GM18867 (cell line): ENCODE measurements around the gene CRACR2A.

Source experiments
- ATAC-seq: cut with Tn5 transposase; IDR thresholded peaks from one replicate; pipeline ENCODE4 v1.9.1; 2021; ENCODE audit warnings: mild to moderate bottlenecking, moderate library complexity; ENCODE audit not compliant: unreplicated experiment

Gene CRACR2A

GRCh38 chr12:3622822-3623690, 129.9 kb downstream of the CRACR2A start:
- no peak for ATAC-seq

DNA sequence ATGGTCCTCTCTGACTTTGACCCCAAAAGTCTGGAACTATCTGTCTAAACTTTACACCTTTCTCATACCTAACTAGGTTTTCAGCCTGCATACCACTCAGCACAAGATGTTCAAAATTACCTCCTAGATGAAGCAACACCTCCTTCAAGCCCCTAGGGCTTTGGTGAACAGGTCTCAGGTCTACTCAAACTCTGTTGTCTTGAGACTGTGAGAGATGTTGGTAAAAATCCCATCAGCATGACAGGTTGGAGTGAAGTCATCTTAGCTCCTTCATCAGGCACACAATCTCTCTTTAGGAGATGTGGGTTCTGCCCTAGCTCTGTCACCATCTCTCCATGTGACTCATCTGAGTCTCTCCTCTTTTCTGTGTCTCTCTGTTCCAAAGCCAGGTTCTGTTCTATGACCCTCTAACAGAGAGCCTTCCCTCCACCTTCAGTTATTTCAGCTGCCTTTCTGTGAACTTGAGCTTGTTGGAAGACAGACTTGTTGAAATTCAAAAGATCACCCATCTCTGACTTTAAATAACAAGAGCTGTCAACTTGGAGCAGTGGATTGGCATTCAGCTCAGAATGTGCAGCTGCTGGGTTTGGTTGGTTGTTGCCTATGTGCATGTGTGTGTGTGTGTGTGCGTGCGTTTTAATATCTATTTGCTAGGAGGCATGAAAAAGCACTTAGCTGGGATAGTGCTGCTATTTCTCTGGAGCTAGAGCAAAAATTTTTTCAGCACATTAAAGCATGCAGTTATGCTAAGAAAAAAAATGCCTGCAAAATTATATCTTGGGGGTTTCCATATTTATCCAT, 130.7 kb downstream of the CRACR2A start:
- ATAC-seq: no peak

- ATAC-seq: no peak
Measured at GRCh38 chr12:3620856-3621255, 132.1 kb downstream of the CRACR2A start.

- ATAC-seq: no peak
Measured at GRCh38 chr12:3617565-3617964, 135.3 kb downstream of the CRACR2A start.

DNA sequence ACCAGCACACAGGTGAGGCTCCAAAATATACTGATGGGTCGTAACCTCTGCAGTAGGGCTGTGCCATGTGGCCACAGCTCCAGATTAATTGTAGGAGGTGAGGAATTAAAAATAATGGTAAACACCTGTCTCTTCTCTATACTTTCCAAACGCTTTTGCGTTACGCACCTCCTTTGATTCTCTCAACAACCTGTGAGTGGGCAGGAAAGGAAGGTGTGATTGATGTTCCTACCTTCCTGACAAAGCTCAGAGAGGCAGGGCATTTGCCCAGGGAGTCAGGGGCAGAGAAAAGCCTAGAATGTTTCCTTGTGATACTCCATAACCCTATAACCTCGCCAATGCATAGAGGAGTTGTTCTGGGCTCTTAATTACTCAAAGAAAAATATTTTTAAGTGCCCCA, 137.0 kb downstream of the CRACR2A start:
- no peak for ATAC-seq

DNA sequence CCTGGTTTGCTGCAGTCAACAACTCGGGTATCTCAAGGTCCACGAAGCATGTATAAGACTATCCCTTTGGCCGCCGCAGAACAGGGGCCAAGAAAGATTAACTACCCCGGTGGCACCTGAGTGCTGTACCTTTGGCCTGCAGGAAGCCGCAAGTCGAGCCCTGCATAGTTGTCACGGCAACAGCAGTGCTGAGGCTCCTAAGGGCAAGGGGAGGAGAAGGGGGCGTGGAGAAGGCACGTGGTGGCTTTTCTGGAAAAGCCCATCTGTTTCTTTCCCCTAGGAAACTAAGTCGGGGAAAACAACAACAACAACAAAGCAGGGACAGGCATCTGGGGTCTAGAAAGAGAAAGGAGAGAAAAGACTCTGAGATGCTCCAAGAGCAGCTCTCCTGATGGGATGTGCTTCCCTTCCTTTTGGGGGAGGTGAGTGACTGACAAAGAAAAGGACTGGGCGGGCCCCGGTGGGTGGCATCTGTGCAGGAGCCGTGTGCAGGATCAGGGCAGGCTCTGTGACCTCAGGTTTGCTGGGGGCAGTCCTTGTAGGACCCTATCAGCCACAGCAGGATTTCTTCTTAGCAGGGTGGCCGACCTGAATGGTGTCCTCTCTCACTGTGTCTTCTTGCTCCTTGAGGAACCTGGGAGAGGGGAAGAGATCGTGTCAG, 138.0 kb downstream of the CRACR2A start:
- ATAC-seq: no peak

GRCh38 chr12:3613641-3614395, 139.1 kb downstream of the CRACR2A start:
- no peak for ATAC-seq

GRCh38 chr12:3611860-3612703, 140.8 kb downstream of the CRACR2A start:
- no peak for ATAC-seq

DNA sequence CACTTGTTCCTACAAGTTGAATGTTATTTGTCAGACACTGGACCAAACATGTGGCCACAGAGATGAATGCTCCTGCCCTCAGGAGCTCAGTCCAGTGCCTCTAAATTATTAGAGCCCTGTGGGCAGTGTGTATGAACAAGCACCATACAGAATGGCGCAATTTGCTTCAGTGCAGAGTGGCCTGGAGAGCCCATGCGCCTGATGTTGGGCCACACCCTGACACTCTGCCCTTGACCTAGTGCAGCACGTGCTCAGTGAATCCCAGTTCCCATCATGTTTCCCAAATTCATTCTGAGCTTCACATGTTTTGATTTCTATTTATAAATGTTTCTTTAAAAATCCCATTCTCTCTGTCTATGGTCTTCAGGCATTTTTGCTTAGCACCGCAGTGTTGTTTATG, 145.1 kb downstream of the CRACR2A start:
- no peak for ATAC-seq

DNA sequence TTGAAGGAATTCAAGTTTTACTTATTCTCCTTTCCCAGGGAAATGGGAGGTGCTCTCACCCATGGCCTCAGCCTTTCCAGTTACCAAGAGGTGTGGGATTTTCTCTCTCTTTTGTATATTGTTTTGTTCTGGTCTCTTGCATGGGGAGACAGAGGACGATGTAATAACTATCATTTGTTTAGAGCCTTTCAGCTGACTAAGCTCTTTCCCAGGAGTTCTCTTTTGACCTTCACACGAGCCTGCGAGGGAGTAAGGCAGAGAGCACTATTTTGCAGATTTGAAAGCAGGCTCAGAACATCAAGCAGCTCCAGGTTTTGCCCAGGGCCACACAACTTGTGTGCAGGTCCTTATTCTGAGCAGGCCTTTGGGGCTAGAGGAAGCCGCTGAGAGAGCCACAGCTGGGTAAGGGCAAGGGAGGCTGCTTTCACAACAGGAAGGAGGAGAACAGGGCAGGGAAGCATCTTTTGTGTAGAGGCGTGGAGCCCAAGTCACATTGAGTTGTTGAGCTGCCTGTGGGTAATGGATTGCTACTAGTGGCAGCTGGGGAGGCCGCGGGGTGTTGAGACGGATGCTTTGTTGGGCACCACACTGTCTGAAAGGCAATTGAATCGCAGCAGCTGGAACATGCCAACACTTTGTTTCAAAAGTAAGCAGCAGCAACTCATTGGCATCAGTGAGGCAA, 145.7 kb downstream of the CRACR2A start:
- ATAC-seq: no peak

DNA sequence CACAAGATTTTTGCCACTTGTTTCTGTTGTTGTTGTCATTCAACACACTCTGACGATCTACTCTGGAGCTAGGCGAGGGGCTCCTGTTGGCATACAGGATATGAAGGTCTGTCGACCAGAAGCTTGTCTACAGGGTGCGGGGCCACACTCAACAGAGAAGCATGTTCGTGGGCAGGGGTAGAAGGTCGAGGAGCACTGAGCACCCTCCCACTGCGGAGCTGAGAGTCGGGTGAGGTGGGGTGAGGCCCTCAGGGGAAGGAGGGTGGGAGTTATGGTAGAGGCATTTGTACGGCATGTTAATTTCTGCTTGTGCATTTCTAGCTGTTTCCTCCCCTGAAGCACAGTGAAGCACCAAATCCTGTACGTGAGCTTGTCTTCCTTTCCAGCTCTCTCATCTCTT, 146.8 kb downstream of the CRACR2A start:
- ATAC-seq: no peak

GRCh38 chr12:3605692-3606091, 147.2 kb downstream of the CRACR2A start:
- no peak for ATAC-seq

DNA sequence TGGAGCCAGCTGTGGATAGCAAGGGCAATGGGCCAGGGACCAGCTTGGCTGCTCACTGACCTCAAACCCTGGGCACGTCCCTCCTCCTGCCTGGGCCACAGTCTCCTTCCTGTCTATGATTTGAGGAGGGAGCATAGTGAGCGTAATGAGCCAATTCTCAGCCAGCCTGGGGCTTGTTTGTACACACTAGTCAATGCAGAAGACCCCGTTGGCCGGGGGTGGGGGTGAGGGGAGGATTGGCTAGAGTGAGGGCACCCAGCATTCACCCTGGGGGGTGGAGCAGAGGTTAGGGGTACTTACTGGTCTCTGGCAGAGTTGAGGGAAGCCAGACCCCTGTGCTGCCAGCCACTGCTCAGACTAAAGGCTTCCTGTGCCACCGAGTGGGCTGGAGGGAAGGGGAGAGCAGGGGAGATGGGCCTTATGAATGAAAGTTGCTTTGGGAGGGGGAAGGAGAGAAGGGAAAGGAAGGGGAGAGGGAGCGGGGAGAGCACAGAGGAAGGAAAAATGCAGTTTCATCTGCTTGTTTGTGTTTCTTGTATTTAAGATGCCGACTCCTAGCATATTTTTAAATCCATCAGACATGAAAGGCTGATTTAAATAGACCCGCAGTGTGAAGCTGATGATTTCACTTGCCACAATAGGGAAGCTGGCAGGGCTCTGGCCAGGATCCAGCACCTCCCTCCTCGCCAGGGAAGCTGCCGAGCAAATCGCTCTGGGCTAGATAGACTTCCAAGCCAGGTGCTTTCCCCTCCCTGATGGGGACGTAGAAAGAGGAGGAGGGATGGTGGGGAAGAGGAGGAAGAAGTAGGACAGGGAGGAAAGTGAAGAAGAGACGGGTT, 147.9 kb downstream of the CRACR2A start:
- ATAC-seq: no peak

GRCh38 chr12:3604286-3604685, 148.6 kb downstream of the CRACR2A start:
- no peak for ATAC-seq

- ATAC-seq: no peak
Measured at GRCh38 chr12:3603576-3603975, 149.3 kb downstream of the CRACR2A start.

GRCh38 chr12:3602488-3602887, 150.4 kb downstream of the CRACR2A start:
- ATAC-seq: no peak

GRCh38 chr12:3601461-3602150, 151.3 kb downstream of the CRACR2A start:
- ATAC-seq: no peak

DNA sequence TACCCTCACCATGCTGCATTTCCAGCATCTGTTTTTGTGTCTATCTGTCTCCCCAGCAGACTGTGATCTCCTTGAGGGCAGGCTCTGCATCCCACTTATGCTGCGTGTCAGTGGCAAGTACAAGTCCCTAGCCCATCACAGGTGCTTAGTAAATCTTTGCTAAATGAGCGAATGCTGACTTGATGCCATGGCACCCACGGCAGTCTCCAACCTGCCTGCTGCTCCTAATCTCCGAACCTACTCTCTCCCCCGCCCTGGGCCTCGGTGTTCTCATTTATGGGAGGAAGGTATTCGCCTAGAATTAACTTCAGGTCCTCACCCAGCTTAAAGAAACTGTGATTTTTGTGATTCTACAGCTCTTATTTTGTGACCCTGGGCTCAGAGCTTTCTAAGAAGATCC, 152.0 kb downstream of the CRACR2A start:
- ATAC-seq: no peak
